K562 (cell line): Measurements from ENCODE around the gene CNGA1. TPM values are rescaled to one million over a fixed set of nuclear protein-coding genes. Genes with fewer than 3 reads are reported as not detected.

ENCODE experiments used
- BHLHE40 ChIP-seq: IDR thresholded peaks from 2 replicates; pipeline ENCODE4 v1.6.1; 2011; ENCODE audit warnings: low read length, improper control_type of control experiment
- CHD1 ChIP-seq: fragments of 200-600 bp; sonication (generic); IDR thresholded peaks from one replicate; pipeline ENCODE4 v1.6.1; 2012; ENCODE audit warnings: mild to moderate bottlenecking, moderate library complexity, low read length, inconsistent platforms
- FOXK2 ChIP-seq, 2 experiments: fragments of 450-650 bp; IDR thresholded peaks in 1 of 2; conservative IDR thresholded peaks in 1 of 2; 2 replicates each; pipeline ENCODE4 v1.6.1; 2016; ENCODE audit warnings: low read depth in 2 of 2, mild to moderate bottlenecking in 1 of 2
- HCFC1 ChIP-seq: IDR thresholded peaks from 2 replicates; pipeline ENCODE4 v1.6.1; 2012; ENCODE audit warnings: low read depth, low read length, improper control_type of control experiment
- HMG20B ChIP-seq: fragments of 250-450 bp; sonication (Bioruptor Pico); IDR thresholded peaks from 2 replicates; pipeline ENCODE4 v1.5.0; 2021; ENCODE audit warnings: mild to moderate bottlenecking
- IRF9 ChIP-seq: fragments of 450-650 bp; IDR thresholded peaks from 2 replicates; pipeline ENCODE4 v1.6.1; 2016; ENCODE audit warnings: missing biosample characterization, missing genetic modification characterization
- NELFE ChIP-seq: IDR thresholded peaks from 2 replicates; pipeline ENCODE4 v1.6.1; 2011; ENCODE audit warnings: mild to moderate bottlenecking; ENCODE audit not compliant: insufficient read depth, insufficient read length
- PHF20 ChIP-seq: fragments of 450-650 bp; IDR thresholded peaks from 2 replicates; pipeline ENCODE4 v1.6.1; 2018; ENCODE audit not compliant: partially characterized antibody
- PHF8 ChIP-seq: fragments of 200-600 bp; sonication (generic); IDR thresholded peaks from 2 replicates; pipeline ENCODE4 v1.6.1; 2012; ENCODE audit warnings: mixed run types, mild to moderate bottlenecking, inconsistent platforms, low read length, moderate library complexity, borderline replicate concordance
- POLR2AphosphoS2 ChIP-seq: IDR thresholded peaks from 2 replicates; pipeline ENCODE4 v1.6.1; 2012; ENCODE audit warnings: low read length, improper control_type of control experiment
- PURB ChIP-seq: sonication (generic); formaldehyde crosslinking; IDR thresholded peaks from 2 replicates; pipeline ENCODE4 v1.9.0; 2021; ENCODE audit warnings: low read depth, mild to moderate bottlenecking, missing genetic modification reagents
- RAD51 ChIP-seq: fragments of 450-650 bp; IDR thresholded peaks from 2 replicates; pipeline ENCODE4 v1.7.1; 2016; ENCODE audit warnings: low read depth, mild to moderate bottlenecking, borderline replicate concordance
- SRSF9 ChIP-seq: fragments of 200-400 bp; formaldehyde crosslinking; IDR thresholded peaks from 2 replicates; pipeline ENCODE4 v1.6.1; 2017; ENCODE audit warnings: low read depth, low read length, borderline replicate concordance
- SUPT5H ChIP-seq: fragments of 450-650 bp; IDR thresholded peaks from 2 replicates; pipeline ENCODE4 v1.6.1; 2016
- TAF1 ChIP-seq: IDR thresholded peaks from 2 replicates; pipeline ENCODE4 v1.6.1; 2011; ENCODE audit warnings: mild to moderate bottlenecking, low read length, moderate library complexity; ENCODE audit not compliant: insufficient read depth, control insufficient read depth, severe bottlenecking; ENCODE audit errors: extremely low read depth
- XRCC4 ChIP-seq: IDR thresholded peaks from one replicate; pipeline ENCODE4 v1.6.1; 2011; ENCODE audit not compliant: insufficient read depth, insufficient read length; ENCODE audit errors: extremely low read depth
- ZBTB11 ChIP-seq, 3 experiments: fragments of 200-800 bp in 1 of 3; fragments of 250-450 bp in 1 of 3; fragments of 450-650 bp in 1 of 3; sonication (Bioruptor Pico) in 1 of 3; sonication (Bioruptor generic) in 1 of 3; formaldehyde crosslinking in 1 of 3; IDR thresholded peaks; 2 replicates each; pipeline versions ENCODE4 v1.6.1 to v1.8.0; 2016 to 2022; ENCODE audit warnings: mild to moderate bottlenecking in 2 of 3, missing genetic modification characterization in 2 of 3, missing compliant biosample characterization in 1 of 3, moderate library complexity in 1 of 3
- ZBTB49 ChIP-seq: sonication (generic); formaldehyde crosslinking; IDR thresholded peaks from 2 replicates; pipeline ENCODE4 v1.8.0; 2022; ENCODE audit warnings: missing genetic modification reagents, mild to moderate bottlenecking, borderline replicate concordance
- ZFX ChIP-seq: sonication (generic); formaldehyde crosslinking; IDR thresholded peaks from 2 replicates; pipeline ENCODE4 v1.8.0; 2022; ENCODE audit warnings: mild to moderate bottlenecking, missing genetic modification reagents, moderate library complexity
- ZNF143 ChIP-seq: sonication (generic); formaldehyde crosslinking; IDR thresholded peaks from 2 replicates; pipeline ENCODE4 v1.9.0; 2022; ENCODE audit warnings: mild to moderate bottlenecking, missing genetic modification reagents
- ZNF184 ChIP-seq: sonication (generic); formaldehyde crosslinking; IDR thresholded peaks from 2 replicates; pipeline ENCODE4 v1.5.0; 2020; ENCODE audit warnings: missing genetic modification reagents
- polyA plus RNA-seq, 8 experiments: library from polyadenylated mRNA; depleted of rRNA in 4 of 8; stranded (reverse) in 5 of 8; unstranded in 3 of 8; fragments of >200 nt; fragmentation: Nextera tagmentation in 2 of 8; fragmentation: Illumina TruSeq in 1 of 8; extraction: Ambion mirVana in 2 of 8; extraction: Trizol in 1 of 8; gene quantifications; 2 replicates each; pipeline versions ENCODE4 v1.2.1 to v1.2.3, GENCODE V29; 2011 to 2014; ENCODE audit warnings: inconsistent platforms in 1 of 8, missing spikeins in 1 of 8
- total RNA-seq, 7 experiments: library from RNA; depleted of rRNA in 6 of 7; stranded (reverse); fragments of >200 nt in 6 of 7; fragmentation: Illumina TruSeq in 2 of 7; extraction: Trizol in 2 of 7; gene quantifications; 2 replicates each; pipeline versions ENCODE4 v1.2.1 to v1.2.3, GENCODE V29; 2011 to 2021; ENCODE audit warnings: low replicate concordance in 1 of 7

CNGA1 gene
- total and polyA plus RNA-seq, 9 of the 15 experiments (the other 6 are each of a cell fraction or from before 2014, with no cell fraction given): 0.03 to 0.29 (median 0.04) TPM; not detected in 5

GRCh38 chr4:47914220-47914925 is 102.1 kb downstream of the CNGA1 start, which contains the start of gene NFXL1 (continued):
- TF ChIP-seq ZBTB11 (CRISPR knock-in tag; IDR thresholded peaks at IDR 0.05) (peak; percentile 75 to 96 (median 77); a peak in 5 of 6 replicates), ZNF143 (CRISPR knock-in tag) (peak; percentile 96), SUPT5H (peak; percentile 91), ZBTB49 (CRISPR knock-in tag) (no peak), TAF1 (peak; percentile 75), XRCC4 (no peak), HCFC1 (peak; percentile 95), POLR2AphosphoS2 (no peak), HMG20B (CRISPR knock-in tag) (no peak), FOXK2 (conservative IDR thresholded peaks at IDR 0.05 in 1 of 2, IDR thresholded peaks at IDR 0.05 in 1 of 2; ENCODE audit: low read depth in 2 of 2) (peak in 1 of 2 experiments; percentile 80; a peak in 2 of 4 replicates), IRF9 (no peak), ZFX (CRISPR knock-in tag) (peak; percentile 93), NELFE (no peak), RAD51 (peak; percentile 42; the same call in 1 of the 2 replicates), CHD1 (no peak), SRSF9 (no peak), PHF20 (peak; percentile 24), PURB (CRISPR knock-in tag) (no peak), BHLHE40 (peak; percentile 98), ZNF184 (CRISPR knock-in tag) (no peak), PHF8 (peak; percentile 94)
